CD4-positive, alpha-beta T cell treated with Interleukin-17A for 4 hours (primary cell): Measurements from ENCODE around the gene FGF22.
"Not testable (repeated sequence)": the region's sequence is repeated elsewhere in the genome, so short reads cannot be mapped to it uniquely, and the experiment has no call there.

Experiments
- DNase-seq: peaks from one replicate; pipeline ENCODE4 v3.0.0-alpha.2; 2020; ENCODE audit warnings: mixed read lengths

The FGF22 gene

GRCh38 chr19:661427-662196 is 21.9 kb downstream of the FGF22 start:
- DNase-seq, result peak; percentile 73

- DNase-seq, result peak; percentile 80
Observed at GRCh38 chr19:662207-662961, 22.7 kb downstream of the FGF22 start.

GRCh38 chr19:662962-663681 is 23.4 kb downstream of the FGF22 start, which contains the start of gene RNF126:
Gene RNF126, minus strand, starts transcription at chr19:663214. Its CDS starts 93 bp downstream, at chr19:663121.
- peak; percentile 98 for DNase-seq

- no peak for DNase-seq
Observed at GRCh38 chr19:663682-664117, 24.0 kb downstream of the FGF22 start.

- peak; percentile 88 for DNase-seq
Observed at GRCh38 chr19:664913-665443, 25.3 kb downstream of the FGF22 start.

- not testable (repeated sequence) for DNase-seq
Observed at GRCh38 chr19:666985-667573, 27.4 kb downstream of the FGF22 start.

- not testable (repeated sequence) for DNase-seq
Observed at GRCh38 chr19:668675-669434, 29.2 kb downstream of the FGF22 start.

GRCh38 chr19:670609-671075 is 31.0 kb downstream of the FGF22 start:
- DNase-seq, result no peak

- no peak for DNase-seq
Observed at GRCh38 chr19:674282-675151, 34.8 kb downstream of the FGF22 start.

- no peak for DNase-seq
Observed at GRCh38 chr19:676007-676338, 36.3 kb downstream of the FGF22 start.

- no peak for DNase-seq
Observed at GRCh38 chr19:676339-677105, 36.8 kb downstream of the FGF22 start, which contains the start of gene FSTL3. Gene FSTL3, plus strand, starts transcription at chr19:676392. Its CDS starts 32 bp downstream, at chr19:676424.

GRCh38 chr19:677201-677600 is 37.5 kb downstream of the FGF22 start:
- DNase-seq, result no peak

- no peak for DNase-seq
Observed at GRCh38 chr19:677601-678436, 38.1 kb downstream of the FGF22 start.

GRCh38 chr19:678791-679388 is 39.2 kb downstream of the FGF22 start:
- no peak for DNase-seq

- DNase-seq, result peak; percentile 46
Observed at GRCh38 chr19:679418-680286, 40.0 kb downstream of the FGF22 start.

GRCh38 chr19:680287-681028 is 40.8 kb downstream of the FGF22 start:
- DNase-seq, result peak; percentile 100
